ENCODE measurements around the gene RAB27B.

DNA sequence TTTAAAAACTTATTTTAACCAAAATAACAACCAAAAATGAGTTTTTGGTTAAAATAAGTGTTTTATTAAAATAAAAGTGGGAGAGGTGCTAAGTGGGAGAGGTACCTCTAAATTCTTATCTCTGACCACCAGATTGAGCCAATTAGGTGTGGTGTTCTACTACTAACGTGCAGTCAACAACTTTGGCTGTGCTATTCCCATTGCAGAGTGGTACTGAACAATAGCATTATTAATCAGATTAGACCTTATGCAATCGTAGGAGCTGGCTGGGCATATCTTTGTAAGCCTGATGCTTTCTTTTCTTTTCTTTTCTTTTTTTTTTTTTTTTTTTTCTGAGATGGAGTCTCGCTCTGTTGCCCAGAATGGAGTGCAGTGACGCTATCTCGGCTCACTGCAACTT lies 38.9 kb downstream of the RAB27B start:
- TF ChIP-seq, protein P1, sequence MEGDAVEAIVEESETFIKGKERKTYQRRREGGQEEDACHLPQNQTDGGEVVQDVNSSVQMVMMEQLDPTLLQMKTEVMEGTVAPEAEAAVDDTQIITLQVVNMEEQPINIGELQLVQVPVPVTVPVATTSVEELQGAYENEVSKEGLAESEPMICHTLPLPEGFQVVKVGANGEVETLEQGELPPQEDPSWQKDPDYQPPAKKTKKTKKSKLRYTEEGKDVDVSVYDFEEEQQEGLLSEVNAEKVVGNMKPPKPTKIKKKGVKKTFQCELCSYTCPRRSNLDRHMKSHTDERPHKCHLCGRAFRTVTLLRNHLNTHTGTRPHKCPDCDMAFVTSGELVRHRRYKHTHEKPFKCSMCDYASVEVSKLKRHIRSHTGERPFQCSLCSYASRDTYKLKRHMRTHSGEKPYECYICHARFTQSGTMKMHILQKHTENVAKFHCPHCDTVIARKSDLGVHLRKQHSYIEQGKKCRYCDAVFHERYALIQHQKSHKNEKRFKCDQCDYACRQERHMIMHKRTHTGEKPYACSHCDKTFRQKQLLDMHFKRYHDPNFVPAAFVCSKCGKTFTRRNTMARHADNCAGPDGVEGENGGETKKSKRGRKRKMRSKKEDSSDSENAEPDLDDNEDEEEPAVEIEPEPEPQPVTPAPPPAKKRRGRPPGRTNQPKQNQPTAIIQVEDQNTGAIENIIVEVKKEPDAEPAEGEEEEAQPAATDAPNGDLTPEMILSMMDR (conservative IDR thresholded peaks at IDR 0.05 in 1 of 2, IDR thresholded peaks at IDR 0.05 in 1 of 2; ENCODE audit: extremely low read depth in 1 of 2, insufficient read depth in 1 of 2, low read depth in 1 of 2, low read length in 2 of 2): no peak
- TF ChIP-seq EZH2 (IDR thresholded peaks at IDR 0.05; ENCODE audit: borderline replicate concordance, low read length): no peak

All from mammary epithelial cell (primary cell).